ENCODE data around the gene TMTC2.

The TMTC2 gene

DNA sequence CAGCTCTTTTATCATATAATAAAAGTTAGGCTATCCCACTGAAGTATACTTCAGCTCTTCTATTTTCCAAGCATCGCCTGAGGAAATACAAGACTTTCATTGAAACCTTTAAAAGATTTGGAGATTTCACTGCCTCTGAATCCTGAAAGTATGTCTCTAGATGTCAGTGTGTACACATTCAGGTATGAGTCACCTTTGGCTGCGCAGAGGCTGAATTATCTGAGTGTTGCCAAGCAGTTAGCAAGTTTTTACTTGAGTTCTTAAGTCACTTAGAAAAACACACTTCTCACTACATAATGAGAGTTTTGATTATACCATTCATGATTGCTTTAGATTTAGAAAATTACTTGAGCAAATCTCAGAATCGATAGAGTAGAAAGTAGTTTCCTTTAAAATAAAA is 210.3 kb downstream of the TMTC2 start:
- no peak for DNase-seq

DNA sequence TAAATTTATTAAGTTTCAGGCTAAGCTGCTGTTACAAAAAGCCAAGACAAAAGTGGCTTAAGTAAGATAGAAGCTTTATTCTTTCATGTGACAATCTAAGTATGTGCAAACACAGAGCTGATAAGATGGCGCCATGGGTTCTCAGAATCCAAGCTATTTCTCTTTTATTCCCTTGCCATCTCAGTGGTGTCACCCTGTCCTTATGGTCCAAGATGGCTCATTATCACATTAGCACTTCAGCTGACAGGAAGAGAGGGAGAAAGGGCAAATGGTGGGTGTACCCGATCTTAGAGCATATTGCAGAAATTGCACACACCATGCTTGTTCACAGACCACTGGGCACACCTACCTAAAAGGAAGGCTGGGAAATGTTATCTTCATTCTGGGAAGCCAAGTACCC is 211.7 kb downstream of the TMTC2 start:
- no peak for DNase-seq

DNA sequence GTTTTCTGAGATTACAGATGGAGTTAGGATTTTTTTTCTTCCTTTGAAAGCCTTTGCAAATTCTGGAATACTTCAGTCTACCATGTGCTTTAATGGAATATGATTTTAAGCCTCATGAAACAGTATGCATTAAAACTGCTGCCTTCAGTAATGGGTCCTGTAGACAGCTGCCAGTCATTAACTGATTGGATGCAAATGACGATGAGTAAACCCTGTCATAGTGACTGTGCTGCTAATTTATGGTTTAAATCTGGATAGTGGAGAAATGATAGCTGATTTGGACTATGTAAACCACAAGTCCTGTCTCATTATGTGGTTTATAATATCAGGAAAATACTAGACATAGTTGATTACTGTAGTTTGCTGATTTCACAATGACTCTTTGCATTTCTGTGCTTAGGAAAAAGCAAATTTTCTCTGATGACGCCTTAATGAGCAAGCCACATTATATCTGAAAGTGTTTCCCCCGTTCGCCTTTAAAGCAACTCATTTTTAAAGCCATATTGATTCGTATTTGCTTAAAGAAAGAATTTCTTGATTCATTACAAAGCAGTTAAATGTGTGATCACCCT is 217.6 kb downstream of the TMTC2 start:
- DNase-seq: no peak

DNA sequence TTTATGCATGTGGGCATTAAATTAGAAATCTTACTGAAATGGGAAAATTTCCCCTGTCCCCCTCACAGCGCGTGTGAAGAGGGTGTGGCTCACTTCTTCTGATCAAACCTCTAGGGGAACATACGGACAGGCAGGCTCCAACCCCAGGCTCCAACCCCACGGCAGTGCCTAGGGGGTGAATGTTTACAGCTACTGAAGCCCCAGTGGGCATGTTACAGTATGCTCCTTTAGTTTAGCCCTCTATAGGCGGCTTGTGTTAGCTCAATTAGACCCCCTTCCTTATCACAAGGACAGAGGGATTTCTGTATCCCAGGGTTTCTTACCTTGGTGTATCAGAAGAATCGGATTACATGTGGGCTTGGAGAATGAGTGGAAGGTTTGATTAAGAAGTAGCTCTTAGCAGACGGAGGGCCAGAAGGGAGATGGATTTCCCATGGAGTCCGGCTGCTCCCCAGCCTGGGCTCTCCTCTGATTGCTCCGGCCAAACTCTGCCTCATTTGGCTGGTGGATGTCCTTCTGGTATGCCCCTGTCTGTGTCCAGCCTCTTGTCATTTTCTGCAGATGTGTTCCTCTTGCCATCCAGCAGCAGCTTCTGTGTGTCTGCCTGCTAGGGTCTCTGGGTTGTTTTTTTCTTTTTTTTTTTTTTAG is 223.7 kb downstream of the TMTC2 start:
- no peak for DNase-seq

DNA sequence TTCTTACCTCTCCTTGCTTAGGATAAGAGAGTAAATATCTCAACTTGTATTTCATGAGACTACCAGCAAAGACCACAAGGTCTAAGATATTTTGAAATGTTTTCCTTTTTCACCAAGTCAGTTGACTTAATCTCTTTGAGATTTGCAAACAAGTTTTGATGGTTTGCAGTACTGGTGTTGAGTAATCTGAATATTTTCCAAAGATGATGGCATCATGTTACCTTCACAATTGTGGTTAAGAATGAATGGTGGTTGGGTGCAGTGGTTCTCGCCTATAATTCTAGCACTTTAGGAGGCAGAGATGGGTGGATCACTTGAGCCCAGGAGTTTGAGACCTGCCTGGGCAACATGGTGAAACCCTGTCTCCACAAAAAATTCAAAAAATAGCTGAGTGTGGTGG is 225.7 kb downstream of the TMTC2 start:
- no peak for DNase-seq

DNA sequence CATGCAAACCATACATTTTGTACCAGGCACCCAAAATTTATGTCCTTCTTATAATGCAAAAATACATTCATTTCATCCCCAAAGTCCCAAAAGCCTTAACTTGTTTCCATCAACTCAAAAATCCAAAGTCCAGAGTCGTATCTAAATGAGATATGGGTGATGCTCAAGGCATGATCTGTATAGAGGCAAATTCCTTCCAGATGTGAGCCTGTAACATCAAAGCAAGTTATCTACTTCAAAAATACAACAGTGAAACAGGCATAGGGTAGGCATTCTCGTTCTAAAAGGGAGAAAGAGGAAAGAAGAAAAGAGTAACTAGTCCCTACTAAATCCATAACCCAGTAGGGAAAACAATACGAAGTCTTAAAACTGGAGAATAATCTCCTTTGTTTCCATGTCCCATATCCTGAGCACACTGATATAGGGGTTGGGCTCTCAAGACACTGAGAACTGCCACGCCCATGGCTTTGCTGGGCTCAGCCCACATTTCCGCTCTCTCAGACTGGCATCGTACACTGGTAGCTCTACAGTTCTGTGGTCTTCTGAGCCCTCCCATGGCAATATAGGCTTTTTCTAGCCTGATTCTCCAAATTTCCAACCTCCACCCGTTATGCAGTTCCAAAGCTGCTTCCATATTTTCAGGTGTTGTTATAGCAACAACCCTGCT is 232.8 kb downstream of the TMTC2 start:
- DNase-seq: no peak

DNA sequence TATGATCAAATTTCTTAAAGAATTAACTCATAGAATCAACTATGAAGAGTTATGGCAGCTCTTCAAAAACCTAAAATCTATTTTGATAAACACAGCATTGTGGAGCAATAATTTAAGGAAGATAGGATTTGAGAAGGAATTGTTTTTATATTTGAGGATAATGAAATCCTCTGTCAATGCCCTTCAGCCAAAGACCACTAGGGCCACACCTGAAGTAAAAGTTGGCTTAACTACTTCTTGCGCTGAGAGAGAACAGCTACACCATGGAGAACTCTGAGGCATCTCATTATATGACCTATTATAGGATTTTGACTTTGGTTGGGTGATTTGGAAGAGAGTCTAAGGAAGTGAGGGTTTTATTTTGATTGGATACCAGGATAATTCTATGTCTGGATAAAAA is 237.2 kb downstream of the TMTC2 start:
- DNase-seq: no peak

DNA sequence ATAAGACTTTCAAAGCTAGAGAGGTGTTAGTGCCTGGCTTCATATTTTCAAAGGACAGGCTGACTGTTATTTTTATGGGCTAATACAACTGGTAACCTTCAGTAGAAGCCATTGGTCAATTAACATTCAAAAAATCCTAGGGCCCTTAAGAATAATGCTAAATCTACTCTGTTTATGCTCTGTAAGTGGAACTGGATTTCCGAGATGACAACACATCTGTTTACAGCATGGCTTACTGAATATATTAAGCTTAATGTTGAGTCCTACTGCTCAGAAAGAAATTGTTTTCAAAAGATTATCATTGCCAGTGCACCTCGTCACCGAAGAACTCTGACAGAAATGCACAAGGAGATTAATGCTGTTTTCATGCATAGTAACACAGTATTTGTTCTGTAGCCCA is 239.9 kb downstream of the TMTC2 start:
- DNase-seq: no peak

DNA sequence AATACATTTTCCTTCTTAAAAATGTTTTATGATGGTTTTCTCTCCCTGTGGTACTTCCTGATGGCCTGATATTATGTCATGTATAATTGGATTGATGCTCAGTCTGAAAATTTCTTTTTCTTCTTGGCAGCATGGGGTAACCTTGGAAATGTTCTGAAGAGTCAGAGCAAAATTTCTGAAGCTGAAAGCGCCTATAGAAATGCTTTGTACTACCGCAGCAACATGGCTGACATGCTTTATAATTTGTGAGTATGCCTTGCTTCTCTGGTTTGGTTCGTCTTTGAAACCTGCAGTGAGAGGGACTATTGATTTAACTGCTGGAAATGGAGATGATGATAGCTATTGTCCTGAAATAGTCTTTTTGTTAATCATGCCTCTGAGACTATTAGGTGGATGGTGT is 243.6 kb downstream of the TMTC2 start:
- DNase-seq: no peak

DNA sequence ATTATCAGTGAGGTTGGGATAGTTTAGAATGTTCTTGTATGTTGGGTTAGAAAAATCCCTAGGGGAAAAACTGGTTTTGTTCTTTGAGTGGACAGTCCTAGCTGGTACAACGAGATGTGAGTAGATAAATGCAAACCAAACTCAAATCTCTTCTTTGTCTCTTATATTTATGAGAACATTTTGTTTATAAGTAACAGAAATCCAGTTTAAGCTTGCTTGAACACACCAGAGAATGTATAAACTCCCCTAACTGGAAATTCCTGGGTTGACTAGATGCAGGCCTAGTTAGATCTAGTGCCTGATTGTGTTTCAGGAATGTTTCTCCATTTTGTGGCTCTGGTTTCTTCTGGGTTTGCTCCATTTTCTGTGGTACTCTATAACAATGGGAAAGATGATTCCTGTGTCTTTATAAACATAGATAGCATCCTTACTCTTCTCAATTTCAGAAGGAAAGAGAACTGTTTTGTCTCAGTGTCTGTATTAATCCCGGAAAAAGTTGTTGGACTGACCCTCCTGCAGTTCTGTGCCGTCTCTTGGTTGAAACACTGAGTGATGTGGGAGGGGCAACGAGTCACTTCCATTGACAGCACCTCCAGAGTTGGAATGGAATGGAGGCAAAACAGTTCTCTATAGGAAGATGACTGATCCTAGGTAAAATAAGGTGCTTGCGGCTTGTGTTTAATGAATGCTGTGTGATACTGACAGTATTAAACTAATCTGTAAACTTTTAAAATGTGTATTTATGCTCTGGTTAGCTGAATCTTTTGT is 244.8 kb downstream of the TMTC2 start:
- DNase-seq: no peak

DNA sequence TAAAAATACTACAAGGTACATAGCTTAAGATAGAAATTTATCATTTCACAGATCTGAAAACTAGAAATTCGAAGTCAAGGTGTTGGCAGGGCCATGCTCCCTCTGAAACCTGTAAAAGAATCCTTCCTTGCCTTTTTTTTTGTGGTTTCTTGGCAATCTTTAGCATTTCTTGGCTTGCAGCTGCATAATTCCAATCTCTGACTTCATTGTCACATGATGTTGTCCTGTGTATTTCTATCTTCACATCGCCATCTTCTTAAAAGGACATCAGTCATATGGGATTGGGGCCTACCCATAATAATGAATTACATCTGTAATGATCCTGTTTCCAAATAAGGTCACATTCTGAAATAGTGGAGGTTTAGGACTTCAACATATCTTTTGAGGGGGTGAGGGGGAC is 250.4 kb downstream of the TMTC2 start:
- no peak for DNase-seq

DNA sequence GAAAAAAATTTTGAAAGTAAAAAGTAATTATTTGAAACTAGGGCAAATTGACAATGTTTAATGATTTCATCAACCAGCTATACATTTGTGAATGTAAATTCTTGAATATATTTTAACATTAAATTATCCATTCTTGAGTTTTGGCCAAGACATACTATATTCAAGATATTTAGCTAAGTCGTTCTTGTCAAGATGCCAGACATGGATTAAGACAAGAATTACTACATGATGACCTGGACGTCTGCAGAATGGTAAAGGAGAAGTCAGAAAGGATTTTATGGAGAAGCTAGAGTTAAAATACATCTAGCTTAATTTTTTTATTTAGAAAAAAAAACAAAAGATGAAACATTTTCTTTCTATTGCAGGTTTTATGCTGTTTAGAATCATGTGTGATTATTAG is 255.8 kb downstream of the TMTC2 start:
- DNase-seq: no peak

DNA sequence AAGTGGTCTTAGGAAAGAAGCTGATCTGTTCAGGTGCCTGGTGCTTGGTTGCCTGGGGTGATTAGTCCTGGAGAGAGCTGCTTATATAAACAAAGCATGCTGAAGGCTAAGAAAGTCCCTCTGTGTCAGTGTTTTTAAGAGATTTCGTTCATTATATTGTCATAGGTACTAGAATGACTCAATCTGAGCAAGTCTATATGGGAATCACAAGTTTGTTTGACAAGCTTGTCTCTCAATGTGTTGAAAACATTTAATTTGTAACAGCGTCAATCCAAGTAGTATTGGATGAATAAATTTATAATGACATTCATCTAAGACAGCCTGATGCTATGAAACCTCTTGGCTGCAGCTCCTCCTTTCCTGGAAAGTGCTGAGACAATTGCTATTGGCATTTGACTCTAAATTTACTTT is 256.3 kb downstream of the TMTC2 start:
- no peak for DNase-seq

DNA sequence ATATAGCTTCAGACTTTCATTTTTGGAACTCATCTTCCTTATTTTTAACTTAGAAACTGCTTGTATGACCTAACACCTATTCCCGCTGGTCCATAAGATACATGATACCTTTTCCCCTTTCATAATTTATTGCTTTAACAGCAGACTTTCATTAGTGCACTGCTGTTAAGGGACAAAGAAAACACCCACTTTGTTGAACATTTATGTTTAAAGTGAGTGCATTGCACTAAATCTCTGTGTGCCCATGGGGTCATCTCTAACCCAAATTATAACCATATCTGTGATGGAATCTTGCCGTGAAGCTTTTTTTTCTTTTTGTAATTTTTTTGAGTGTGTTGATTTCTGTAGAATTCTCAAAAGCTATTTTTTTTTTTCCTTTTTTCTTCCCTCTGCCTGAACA is 261.8 kb downstream of the TMTC2 start:
- no peak for DNase-seq

DNA sequence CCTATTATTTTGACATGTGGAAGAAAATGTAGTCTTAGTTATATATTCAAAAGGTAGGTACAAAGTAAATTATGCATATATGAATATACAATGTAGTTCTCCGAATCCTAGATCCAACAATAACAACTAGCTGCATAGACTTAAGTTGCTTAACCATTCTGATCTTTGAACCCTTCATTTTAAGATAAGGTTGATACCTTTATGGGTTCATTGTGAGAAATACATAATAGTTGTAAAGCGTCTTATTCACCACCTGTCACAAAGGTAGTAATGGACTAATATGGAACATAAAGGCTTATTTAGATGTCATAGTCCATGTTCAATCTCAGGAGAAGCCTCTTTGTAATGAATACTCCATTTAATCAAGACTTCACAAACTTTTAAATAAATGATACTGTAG is 263.6 kb downstream of the TMTC2 start:
- no peak for DNase-seq

DNA sequence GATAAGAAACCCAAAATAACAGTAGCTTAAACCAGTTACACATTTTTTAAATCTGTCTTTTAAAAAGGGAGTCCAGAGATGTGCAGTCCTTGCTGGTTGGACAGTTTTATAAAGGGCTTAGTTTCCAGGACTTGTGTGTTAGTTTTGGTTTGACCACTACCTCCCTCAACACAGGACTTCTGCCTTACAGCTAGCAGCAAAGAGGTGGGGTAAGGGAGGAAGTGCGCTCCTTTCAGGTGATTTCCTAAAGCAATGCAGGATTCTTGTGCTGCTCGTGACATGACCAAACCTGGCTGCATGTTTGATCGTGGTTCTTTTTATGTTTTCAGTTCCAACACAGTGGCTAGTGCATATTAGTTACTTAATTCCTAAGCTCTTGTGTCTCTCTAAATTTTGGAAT is 266.2 kb downstream of the TMTC2 start:
- DNase-seq: no peak

DNA sequence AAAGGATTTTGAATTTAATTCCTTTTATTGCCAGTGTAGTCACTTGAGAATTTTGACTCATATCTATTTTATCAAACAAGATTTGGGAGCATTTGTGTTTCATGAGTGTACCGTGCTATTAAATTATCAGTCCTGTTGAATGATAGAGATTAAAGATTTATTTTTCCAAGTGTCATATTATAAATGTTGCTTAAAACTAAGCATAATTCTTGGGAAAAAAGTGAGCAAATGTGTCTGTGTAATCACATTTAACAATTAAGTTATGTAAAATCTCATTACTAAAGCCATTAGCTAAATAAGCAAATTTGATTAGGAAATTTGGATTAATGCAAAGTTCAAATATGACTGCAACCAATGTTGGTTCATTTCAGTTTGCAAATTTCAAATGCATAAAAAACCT is 266.7 kb downstream of the TMTC2 start:
- DNase-seq: no peak

DNA sequence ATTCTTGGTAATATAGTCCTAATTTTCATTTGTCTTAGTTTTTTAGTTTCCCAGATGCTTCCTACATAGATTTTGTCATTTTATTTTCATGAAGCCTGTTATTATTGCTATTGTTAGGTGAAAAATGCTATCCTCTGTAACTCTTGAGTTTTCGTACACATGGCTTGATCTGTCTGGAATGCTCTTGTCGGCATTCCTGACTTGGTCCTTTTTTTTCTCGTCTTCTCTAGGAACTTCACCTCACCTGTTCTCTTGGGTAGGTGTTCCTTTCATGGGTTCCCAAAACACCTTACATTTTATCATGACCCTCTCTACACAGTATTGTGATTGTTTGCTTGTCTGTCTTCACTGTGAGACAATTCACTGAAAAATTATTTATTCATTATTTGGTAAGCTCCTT is 267.4 kb downstream of the TMTC2 start:
- DNase-seq: no peak

DNA sequence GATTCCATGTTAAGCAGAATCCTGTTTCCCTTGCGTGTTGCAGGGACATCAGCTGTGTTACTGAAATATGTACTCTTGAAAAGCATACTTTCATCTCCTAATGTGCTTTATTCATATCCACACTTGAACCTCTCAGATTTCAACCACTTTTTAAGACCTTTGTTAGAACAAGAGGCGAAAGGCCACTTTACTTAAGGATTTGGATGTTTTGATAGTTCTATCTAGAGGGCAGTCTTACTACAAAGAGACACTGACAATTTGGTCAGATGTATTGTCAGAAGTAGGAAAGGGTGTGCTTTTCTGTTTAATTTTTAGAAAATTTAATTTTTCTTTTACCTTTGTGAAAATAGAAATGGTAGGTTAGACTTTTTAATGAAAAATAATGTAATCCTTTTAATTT is 267.9 kb downstream of the TMTC2 start:
- no peak for DNase-seq

DNA sequence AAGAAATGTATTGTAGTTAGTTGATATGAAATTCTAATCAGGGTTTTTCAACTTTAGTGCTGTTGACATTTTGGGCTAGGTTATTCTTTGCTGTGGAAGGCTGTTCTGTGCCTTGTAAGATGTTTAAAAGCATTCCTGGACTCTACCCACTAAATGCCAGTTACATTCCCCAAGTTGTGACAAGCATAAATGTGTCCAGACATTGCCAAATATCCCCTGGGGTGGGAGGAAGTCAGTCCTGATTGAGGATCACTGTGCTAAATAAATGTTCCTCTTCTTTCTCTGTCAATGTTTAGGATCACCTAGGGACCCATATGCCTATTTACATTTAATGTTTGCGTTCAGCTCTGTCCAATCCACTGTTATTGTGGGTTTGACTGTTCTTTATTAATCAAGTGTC is 268.3 kb downstream of the TMTC2 start:
- no peak for DNase-seq

DNA sequence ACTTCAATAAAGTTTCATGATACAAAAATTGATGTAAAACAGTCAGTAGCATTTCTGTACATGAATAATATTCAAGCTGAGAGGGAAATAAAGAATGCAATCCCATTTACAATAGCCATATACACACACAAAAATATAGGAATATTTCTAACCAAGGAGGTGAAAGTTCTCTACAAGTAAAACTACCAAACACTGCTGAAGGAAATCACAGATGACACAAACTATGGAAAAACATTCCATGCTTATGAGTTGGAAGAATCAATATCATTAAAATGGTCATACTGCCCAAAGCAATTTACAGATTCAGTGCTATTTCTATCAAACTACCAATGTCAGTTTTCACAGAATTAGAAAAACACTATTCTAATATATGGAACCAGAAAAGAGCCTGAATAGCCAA is 272.3 kb downstream of the TMTC2 start:
- DNase-seq: no peak

DNA sequence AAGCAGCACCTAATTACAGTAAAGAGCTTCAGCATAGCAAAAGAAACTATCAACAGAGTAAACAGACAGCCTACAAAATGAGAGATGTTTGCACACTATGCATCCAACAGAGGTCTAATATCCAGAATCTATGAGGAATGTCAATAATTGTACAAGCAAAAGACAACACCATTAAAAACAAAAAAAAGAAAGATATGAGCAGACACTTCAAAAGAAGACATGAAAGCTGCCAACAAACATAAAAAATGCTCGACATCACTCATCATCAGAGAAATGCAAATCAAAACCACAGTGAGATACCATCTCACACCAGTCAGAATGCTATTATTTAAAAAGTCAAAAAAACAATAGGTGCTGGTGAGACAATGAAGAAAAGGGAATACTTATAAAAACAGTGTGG is 273.1 kb downstream of the TMTC2 start:
- DNase-seq: no peak

DNA sequence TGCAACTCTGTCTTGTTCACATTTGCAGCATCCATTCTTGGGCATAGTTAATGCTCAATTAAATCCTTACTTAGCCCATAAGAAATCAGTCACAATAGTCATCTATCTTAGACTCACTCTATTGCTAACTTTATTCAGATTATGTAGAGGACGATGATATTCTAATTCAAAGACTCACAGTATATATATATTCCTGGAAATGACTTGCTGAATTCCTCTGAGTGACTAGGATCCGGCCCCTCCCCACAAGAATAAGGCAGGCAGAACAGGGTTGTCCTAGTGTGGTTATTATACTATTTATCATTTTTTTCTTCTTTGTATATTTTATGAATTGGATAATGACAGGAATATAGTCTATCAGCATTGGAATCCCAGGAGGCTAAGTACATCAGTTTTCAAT is 275.1 kb downstream of the TMTC2 start:
- no peak for DNase-seq

DNA sequence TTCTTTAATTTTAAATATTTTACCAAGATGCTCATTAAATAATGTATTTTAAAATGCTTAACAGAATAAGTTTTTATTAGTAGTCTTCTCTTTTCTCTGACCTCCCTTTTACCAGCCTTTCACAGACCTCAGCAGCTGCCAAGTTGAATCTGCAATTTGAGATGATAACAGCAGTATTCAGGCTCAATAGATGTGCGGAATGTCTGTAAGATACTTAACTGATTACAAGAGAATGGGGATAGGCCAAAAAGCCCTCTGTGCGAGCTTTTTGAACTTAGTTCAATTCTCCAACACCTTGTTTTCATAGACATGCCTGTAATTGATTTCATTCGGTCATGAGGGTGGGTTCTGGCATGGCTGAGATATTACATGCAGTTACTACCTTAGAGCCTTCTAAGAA is 277.2 kb downstream of the TMTC2 start:
- no peak for DNase-seq
